Measurements from ENCODE around the gene EFCAB14.
"Not testable (repeated sequence)": the region's sequence is repeated elsewhere in the genome, so short reads cannot be mapped to it uniquely, and the experiment has no call there.

EFCAB14 gene

DNA sequence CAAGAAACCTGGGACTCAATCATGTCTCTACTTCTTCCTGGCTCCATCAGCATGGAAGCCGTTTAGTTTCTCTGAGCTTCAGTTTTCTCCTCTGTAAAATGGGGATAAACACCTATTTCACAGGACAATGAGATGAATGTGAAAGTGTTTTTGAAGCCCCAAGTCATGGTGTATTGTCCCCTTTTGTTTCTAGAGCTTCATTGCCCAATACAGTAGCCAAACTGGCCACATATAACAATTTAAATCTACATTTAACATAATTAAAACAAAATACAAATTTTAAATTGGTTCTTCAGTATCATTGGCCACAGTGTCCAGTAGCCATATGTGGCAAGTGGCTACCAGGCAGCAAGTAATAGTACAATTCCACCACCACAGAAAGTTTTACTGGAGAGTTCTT lies 2.3 kb upstream of the EFCAB14 start:
- H3K4me3 ChIP-seq (ENCODE audit: low read depth in 1 of 2, low read length in 2 of 2) = no peak overlapping the region
- H3K27me3 ChIP-seq (ENCODE audit: control insufficient read depth in 1 of 2, insufficient read depth in 2 of 2, low read length in 2 of 2) = no peaks in the 10 kb centered on the region

DNA sequence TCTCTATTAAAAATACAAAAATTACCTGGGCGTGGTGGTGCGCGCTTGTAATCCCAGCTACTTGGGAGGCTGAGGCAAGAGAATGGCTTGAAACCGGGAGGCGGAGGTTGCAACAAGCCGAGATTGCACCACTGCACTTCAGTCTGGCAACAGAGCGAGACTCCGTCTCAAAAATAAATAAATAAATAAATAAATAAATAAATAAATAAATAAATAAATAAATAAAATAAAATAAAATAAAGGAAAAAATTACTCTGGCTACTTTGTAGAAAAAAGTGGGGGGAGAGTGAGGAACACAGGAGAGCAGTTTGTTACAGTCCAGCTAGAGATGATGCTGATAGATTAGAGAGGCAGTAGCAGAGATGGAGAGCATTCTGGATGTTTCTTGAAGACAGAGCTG lies 1.4 kb upstream of the EFCAB14 start:
- peaks cover 27% of the 10 kb centered on the region for H3K4me1 ChIP-seq (ENCODE audit: insufficient read depth, low read length)
- not testable (repeated sequence) for H3K9ac ChIP-seq (ENCODE audit: low read length); H3K4me3 ChIP-seq (ENCODE audit: low read depth in 1 of 2, low read length in 2 of 2); H3K27ac ChIP-seq (ENCODE audit: low read depth, low read length); H3K36me3 ChIP-seq (ENCODE audit: insufficient read depth, low read length); H3K27me3 ChIP-seq (ENCODE audit: control insufficient read depth in 1 of 2, insufficient read depth in 2 of 2, low read length in 2 of 2); H3K9me3 ChIP-seq (ENCODE audit: low read length)

More for the DNA sequence above, 2.3 kb upstream of the EFCAB14 start:
- no peaks in the 10 kb centered on the region for H3K36me3 ChIP-seq (ENCODE audit: insufficient read depth, low read length)
- no peaks in the 10 kb centered on the region for H3K9me3 ChIP-seq (ENCODE audit: low read length)
- no peak overlapping the region for H3K27ac ChIP-seq (ENCODE audit: low read depth, low read length)
- H3K9ac ChIP-seq (ENCODE audit: low read length) = no peak overlapping the region
- H3K4me1 ChIP-seq (ENCODE audit: insufficient read depth, low read length) = peaks cover 25% of the 10 kb centered on the region

DNA sequence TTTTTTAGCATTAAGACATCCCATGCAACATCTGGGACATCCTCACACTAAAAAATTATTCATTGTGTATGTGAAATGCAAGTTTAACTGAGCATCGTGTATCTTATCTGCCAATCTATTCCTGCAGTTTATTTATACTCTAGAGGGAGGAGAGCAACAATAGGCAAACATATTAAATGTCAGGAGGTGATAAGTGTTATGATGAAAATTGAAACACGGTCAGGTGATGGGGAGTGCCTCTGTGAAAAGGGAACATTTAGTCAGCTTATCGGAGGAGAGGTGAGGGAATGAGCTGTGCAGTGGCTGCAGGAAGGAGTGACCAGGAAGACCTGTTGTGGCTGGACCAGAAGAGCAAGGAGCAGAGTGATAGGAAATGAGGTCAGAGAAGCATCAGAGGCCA lies 775 bp upstream of the EFCAB14 start:
- no peaks in the 10 kb centered on the region for H3K27me3 ChIP-seq (ENCODE audit: control insufficient read depth in 1 of 2, insufficient read depth in 2 of 2, low read length in 2 of 2)
- H3K36me3 ChIP-seq (ENCODE audit: insufficient read depth, low read length) = peaks cover 10% of the 10 kb centered on the region
- peak overlapping the region; percentile 39 for H3K9ac ChIP-seq (ENCODE audit: low read length)
- H3K4me1 ChIP-seq (ENCODE audit: insufficient read depth, low read length) = peaks cover 27% of the 10 kb centered on the region
- H3K9me3 ChIP-seq (ENCODE audit: low read length) = no peaks in the 10 kb centered on the region
- no peak overlapping the region for H3K27ac ChIP-seq (ENCODE audit: low read depth, low read length)
- peak overlapping the region in 1 of 2 donors; percentile 84 for H3K4me3 ChIP-seq (ENCODE audit: low read depth in 1 of 2, low read length in 2 of 2)

DNA sequence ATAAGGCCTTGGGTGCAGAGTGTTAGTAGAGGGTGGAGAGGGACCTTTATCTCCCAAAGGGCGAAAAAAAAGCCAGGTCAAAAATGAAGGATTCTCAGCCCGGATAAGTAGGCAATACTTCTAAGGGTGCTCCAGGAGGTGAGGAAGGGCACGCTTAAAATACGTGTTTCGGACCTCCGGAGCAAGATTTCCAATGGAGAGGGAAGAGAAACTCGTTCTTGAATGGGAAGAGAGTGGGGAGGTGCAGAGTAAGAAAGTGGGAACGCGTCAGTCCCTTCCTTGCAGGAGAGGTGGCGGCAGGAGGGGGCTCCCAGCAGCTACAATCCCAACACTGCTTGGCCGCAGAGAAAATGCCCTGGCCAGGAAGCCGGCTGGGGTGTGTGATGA lies 581 bp downstream of the EFCAB14 start:
- peaks cover 17% of the 10 kb centered on the region for H3K36me3 ChIP-seq (ENCODE audit: insufficient read depth, low read length)
- H3K4me3 ChIP-seq (ENCODE audit: low read depth in 1 of 2, low read length in 2 of 2) = peak overlapping the region; percentile 81 to 84
- no peaks in the 10 kb centered on the region for H3K27me3 ChIP-seq (ENCODE audit: control insufficient read depth in 1 of 2, insufficient read depth in 2 of 2, low read length in 2 of 2)
- peaks cover 27% of the 10 kb centered on the region for H3K4me1 ChIP-seq (ENCODE audit: insufficient read depth, low read length)
- H3K9ac ChIP-seq (ENCODE audit: low read length) = peak overlapping the region; percentile 52
- peak overlapping the region; percentile 81 for H3K27ac ChIP-seq (ENCODE audit: low read depth, low read length)
- no peaks in the 10 kb centered on the region for H3K9me3 ChIP-seq (ENCODE audit: low read length)

DNA sequence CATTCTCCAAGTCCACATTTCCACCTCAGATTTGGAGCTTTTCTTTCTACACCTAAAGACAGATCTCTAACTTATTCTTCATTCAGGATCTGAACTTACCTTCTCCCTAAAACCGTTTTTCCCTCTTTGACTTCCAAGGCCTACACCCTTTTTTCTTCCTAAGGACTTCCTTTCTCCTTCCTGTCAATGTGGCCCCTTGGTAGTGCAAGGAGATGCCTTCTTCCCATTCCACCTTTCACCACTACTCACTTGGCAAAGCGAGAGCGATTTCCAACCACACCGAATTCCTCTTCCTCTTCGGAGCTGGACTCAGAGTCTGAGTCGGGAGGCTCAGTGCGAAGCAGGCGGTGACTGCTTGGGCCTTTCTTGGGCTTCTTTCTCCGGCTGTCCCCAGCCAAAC lies 1.3 kb downstream of the EFCAB14 start:
- no peak overlapping the region for H3K27ac ChIP-seq (ENCODE audit: low read depth, low read length)
- peak overlapping the region; percentile 52 for H3K9ac ChIP-seq (ENCODE audit: low read length)
- H3K27me3 ChIP-seq (ENCODE audit: control insufficient read depth in 1 of 2, insufficient read depth in 2 of 2, low read length in 2 of 2) = no peaks in the 10 kb centered on the region
- H3K9me3 ChIP-seq (ENCODE audit: low read length) = no peaks in the 10 kb centered on the region
- H3K4me1 ChIP-seq (ENCODE audit: insufficient read depth, low read length) = peaks cover 27% of the 10 kb centered on the region
- peaks cover 22% of the 10 kb centered on the region for H3K36me3 ChIP-seq (ENCODE audit: insufficient read depth, low read length)
- peak overlapping the region in 1 of 2 donors; percentile 84 for H3K4me3 ChIP-seq (ENCODE audit: low read depth in 1 of 2, low read length in 2 of 2)

DNA sequence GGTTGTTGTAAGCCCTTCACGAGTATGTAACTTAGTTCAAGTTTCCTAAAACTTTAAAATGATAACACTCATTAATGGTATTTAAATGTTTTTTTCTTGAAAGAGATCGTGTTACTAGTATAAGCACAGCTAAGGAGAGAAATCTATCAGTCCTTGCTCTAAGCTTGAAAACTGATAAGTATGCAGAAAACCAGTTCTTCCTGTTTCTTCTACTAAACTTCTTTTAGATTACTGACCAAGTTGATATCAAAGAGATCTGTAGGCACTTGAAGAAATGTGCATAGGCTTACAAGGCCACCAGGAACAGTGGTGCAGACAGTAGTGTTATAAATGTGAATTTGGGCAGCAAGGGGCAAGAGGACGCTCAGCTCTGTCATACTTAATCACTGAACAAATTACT lies 3.9 kb downstream of the EFCAB14 start:
- H3K27ac ChIP-seq (ENCODE audit: low read depth, low read length) = no peak overlapping the region
- no peaks in the 10 kb centered on the region for H3K27me3 ChIP-seq (ENCODE audit: control insufficient read depth in 1 of 2, insufficient read depth in 2 of 2, low read length in 2 of 2)
- H3K9me3 ChIP-seq (ENCODE audit: low read length) = no peaks in the 10 kb centered on the region
- H3K9ac ChIP-seq (ENCODE audit: low read length) = no peak overlapping the region
- H3K36me3 ChIP-seq (ENCODE audit: insufficient read depth, low read length) = peaks cover 22% of the 10 kb centered on the region
- H3K4me1 ChIP-seq (ENCODE audit: insufficient read depth, low read length) = peaks cover 27% of the 10 kb centered on the region
- H3K4me3 ChIP-seq (ENCODE audit: low read depth in 1 of 2, low read length in 2 of 2) = no peak overlapping the region

DNA sequence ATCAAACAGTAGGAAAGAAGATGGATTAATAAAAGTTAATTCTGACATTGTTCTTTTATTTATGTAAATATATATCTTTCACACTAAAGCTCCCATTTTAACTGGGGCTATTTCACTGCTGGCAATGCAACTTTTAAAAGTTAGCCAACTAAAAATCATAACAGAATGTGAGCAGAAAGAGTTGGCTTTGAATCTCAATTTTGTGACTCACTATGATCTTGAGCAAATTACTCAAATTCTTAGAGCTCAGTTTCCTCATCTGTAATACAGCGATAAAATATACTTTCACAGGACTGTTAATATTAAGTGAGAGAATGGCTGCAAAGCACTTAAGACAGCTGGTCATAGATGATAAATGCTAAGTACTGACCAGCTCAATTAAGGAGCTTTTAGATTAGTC lies 10.8 kb downstream of the EFCAB14 start:
- no peak overlapping the region for H3K9ac ChIP-seq (ENCODE audit: low read length)
- no peak overlapping the region for H3K27ac ChIP-seq (ENCODE audit: low read depth, low read length)
- no peak overlapping the region for H3K4me3 ChIP-seq (ENCODE audit: low read depth in 1 of 2, low read length in 2 of 2)
- no peaks in the 10 kb centered on the region for H3K27me3 ChIP-seq (ENCODE audit: control insufficient read depth in 1 of 2, insufficient read depth in 2 of 2, low read length in 2 of 2)
- H3K4me1 ChIP-seq (ENCODE audit: insufficient read depth, low read length) = no peaks in the 10 kb centered on the region
- H3K36me3 ChIP-seq (ENCODE audit: insufficient read depth, low read length) = peaks cover 45% of the 10 kb centered on the region
- H3K9me3 ChIP-seq (ENCODE audit: low read length) = no peaks in the 10 kb centered on the region

DNA sequence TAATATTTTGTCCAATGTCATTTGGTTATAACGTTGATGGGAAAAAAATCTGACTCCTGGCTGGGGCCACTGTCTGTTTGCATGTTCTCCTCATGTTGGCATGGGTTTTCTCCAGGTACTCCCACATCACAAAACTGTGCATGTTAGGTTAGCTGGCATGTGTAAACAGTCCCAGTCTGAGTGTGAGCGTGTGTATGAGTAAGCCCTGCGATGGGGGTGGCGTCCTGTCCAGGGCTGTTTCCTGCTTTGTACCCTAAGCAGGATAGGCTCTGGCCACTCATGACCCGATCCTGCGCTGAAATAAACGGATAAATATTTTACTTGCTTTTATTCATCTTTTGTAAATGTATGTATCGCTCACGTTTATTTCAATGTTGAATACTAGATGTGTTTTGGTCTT lies 13.5 kb downstream of the EFCAB14 start:
- Histone ChIP-seq H3K27me3 (ENCODE audit: control insufficient read depth in 1 of 2, insufficient read depth in 2 of 2, low read length in 2 of 2) (no peaks in the 10 kb centered on the region), H3K36me3 (ENCODE audit: insufficient read depth, low read length) (peaks cover 51% of the 10 kb centered on the region), H3K9ac (ENCODE audit: low read length) (no peak overlapping the region), H3K27ac (ENCODE audit: low read depth, low read length) (no peak overlapping the region), H3K9me3 (ENCODE audit: low read length) (no peaks in the 10 kb centered on the region), H3K4me1 (ENCODE audit: insufficient read depth, low read length) (no peaks in the 10 kb centered on the region), H3K4me3 (ENCODE audit: low read depth in 1 of 2, low read length in 2 of 2) (no peak overlapping the region)

DNA sequence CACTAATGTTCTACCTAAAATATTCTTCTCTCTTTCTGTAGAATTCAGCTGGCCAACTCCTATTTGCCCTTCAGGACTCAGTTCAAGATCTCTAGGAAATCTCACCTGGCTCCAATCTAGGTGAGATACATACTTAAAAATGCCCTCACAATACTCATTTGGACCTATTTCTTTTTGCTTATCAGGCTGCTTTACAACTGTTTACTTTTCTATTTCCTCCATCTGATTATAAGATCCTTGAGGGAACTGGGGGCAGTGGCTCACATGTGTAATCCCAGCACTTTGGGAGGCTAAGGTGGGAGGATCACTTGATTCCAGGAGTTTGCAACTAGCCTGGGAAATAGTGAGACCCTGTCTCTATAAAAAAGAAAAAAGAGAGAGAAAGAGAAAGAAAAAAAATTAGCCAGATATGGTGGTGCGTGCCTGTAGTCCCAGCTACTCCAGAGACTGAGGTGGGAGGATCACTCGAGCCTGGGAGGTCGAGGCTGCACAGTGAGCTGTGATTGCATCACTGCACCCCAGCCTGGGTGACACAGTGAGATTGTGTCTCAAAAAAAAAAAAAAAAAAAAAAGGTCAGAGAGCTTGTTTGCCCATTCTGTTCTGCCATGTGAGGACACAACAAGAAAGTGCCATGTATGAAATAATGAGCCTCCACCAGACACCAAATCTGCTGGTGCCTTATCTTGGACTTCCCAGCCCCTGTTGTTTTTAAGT lies 14.8 kb downstream of the EFCAB14 start:
- no peak overlapping the region for H3K9ac ChIP-seq (ENCODE audit: low read length)
- H3K9me3 ChIP-seq (ENCODE audit: low read length) = no peaks in the 10 kb centered on the region
- no peaks in the 10 kb centered on the region for H3K4me1 ChIP-seq (ENCODE audit: insufficient read depth, low read length)
- H3K27me3 ChIP-seq (ENCODE audit: control insufficient read depth in 1 of 2, insufficient read depth in 2 of 2, low read length in 2 of 2) = no peaks in the 10 kb centered on the region
- peaks cover 51% of the 10 kb centered on the region for H3K36me3 ChIP-seq (ENCODE audit: insufficient read depth, low read length)
- H3K4me3 ChIP-seq (ENCODE audit: low read depth in 1 of 2, low read length in 2 of 2) = no peak overlapping the region
- no peak overlapping the region for H3K27ac ChIP-seq (ENCODE audit: low read depth, low read length)

DNA sequence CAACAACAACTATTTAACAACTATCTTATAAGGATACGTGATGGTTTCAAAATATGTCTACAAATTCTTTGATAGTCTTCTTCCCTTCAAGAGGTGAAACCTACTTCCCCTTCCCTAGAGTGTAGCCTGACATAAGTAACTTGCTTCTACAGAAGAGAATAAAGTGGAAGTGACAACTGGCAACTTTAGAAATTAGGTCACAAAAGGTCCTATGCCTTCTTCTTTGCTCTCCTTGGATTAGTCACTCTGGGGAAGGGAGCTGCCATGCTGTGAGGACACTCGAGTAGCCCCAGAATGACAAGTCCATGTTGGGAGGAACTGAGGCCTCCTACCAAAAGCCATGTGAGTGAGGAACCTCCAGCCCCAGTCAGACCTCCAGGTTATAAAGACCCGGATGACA lies 19.2 kb downstream of the EFCAB14 start:
- Histone ChIP-seq H3K9ac (ENCODE audit: low read length) (no peak overlapping the region), H3K4me1 (ENCODE audit: insufficient read depth, low read length) (peaks cover 12% of the 10 kb centered on the region), H3K4me3 (ENCODE audit: low read depth in 1 of 2, low read length in 2 of 2) (no peak overlapping the region), H3K9me3 (ENCODE audit: low read length) (no peaks in the 10 kb centered on the region), H3K27ac (ENCODE audit: low read depth, low read length) (no peak overlapping the region), H3K36me3 (ENCODE audit: insufficient read depth, low read length) (peaks cover 42% of the 10 kb centered on the region), H3K27me3 (ENCODE audit: control insufficient read depth in 1 of 2, insufficient read depth in 2 of 2, low read length in 2 of 2) (no peaks in the 10 kb centered on the region)

DNA sequence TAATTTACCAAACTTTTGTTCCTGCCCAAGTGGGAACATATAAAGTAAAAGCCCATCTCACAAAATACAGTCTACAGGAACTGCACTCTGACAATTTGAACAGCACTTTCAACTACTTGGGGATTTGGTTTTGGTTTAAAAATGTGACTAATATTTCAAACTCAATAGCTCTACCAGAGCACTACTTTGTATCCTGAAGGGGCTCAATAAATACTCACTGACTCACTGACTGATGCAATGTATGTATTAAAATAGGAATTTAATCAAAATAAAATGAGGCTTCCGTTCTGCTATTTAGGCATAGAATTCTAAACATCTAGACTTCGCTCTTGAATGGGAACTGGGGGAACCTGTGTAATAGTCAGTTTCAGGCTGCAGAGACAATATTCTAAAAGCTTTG lies 21.9 kb downstream of the EFCAB14 start:
- Histone ChIP-seq H3K27ac (ENCODE audit: low read depth, low read length) (no peak overlapping the region), H3K36me3 (ENCODE audit: insufficient read depth, low read length) (peaks cover 24% of the 10 kb centered on the region), H3K4me3 (ENCODE audit: low read depth in 1 of 2, low read length in 2 of 2) (no peak overlapping the region), H3K9me3 (ENCODE audit: low read length) (no peaks in the 10 kb centered on the region), H3K27me3 (ENCODE audit: control insufficient read depth in 1 of 2, insufficient read depth in 2 of 2, low read length in 2 of 2) (no peaks in the 10 kb centered on the region), H3K4me1 (ENCODE audit: insufficient read depth, low read length) (peaks cover 30% of the 10 kb centered on the region), H3K9ac (ENCODE audit: low read length) (no peak overlapping the region)

DNA sequence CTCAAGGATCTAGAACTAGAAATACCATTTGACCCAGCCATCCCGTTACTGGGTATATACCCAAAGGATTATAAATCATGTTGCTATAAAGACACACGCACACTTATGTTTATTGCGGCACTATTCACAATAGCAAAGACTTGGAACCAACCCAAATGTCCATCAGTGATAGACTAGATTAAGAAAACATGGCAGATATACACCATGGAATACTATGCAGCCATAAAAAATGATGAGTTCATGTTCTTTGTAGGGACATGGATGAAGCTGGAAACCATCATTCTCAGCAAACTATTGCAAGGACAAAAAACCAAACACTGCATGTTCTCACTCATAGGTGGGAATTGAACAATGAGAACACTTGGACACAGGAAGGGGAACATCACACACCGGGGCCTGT lies 24.2 kb downstream of the EFCAB14 start:
- peaks cover 32% of the 10 kb centered on the region for H3K4me1 ChIP-seq (ENCODE audit: insufficient read depth, low read length)
- H3K36me3 ChIP-seq (ENCODE audit: insufficient read depth, low read length) = peaks cover 40% of the 10 kb centered on the region
- H3K27ac ChIP-seq (ENCODE audit: low read depth, low read length); H3K9ac ChIP-seq (ENCODE audit: low read length); H3K9me3 ChIP-seq (ENCODE audit: low read length); H3K27me3 ChIP-seq (ENCODE audit: control insufficient read depth in 1 of 2, insufficient read depth in 2 of 2, low read length in 2 of 2); H3K4me3 ChIP-seq (ENCODE audit: low read depth in 1 of 2, low read length in 2 of 2): not testable (repeated sequence)
